ENCODE results near the gene MUC5B.

The MUC5B gene

GRCh38 chr11:1302041-1302460 is 79.2 kb downstream of the MUC5B start:
- no peak for TF ChIP-seq CTCF (IDR thresholded peaks at IDR 0.05; ENCODE audit: borderline replicate concordance, control extremely low read depth, extremely low read depth, insufficient read depth, missing control alignments)
- in situ Hi-C loops (cut with MboI; ENCODE audit: low sequenced_read_pairs, unreplicated experiment) = no loop called here
- DNase-seq (ENCODE audit: low spot score) = no peak

- in situ Hi-C loops (cut with MboI; ENCODE audit: low sequenced_read_pairs, unreplicated experiment) = no loop called here
- DNase-seq (ENCODE audit: low spot score) = no peak
- no peak for TF ChIP-seq CTCF (IDR thresholded peaks at IDR 0.05; ENCODE audit: borderline replicate concordance, control extremely low read depth, extremely low read depth, insufficient read depth, missing control alignments)
Observed at GRCh38 chr11:1302461-1303125, 79.7 kb downstream of the MUC5B start.

- in situ Hi-C loops (cut with MboI; ENCODE audit: low sequenced_read_pairs, unreplicated experiment) = no loop called here
- no peak for TF ChIP-seq CTCF (IDR thresholded peaks at IDR 0.05; ENCODE audit: borderline replicate concordance, control extremely low read depth, extremely low read depth, insufficient read depth, missing control alignments)
Observed at GRCh38 chr11:1303126-1303821, 80.4 kb downstream of the MUC5B start.

GRCh38 chr11:1303973-1304372 is 81.1 kb downstream of the MUC5B start:
- no peak for TF ChIP-seq CTCF (IDR thresholded peaks at IDR 0.05; ENCODE audit: borderline replicate concordance, control extremely low read depth, extremely low read depth, insufficient read depth, missing control alignments)

More at GRCh38 chr11:1303126-1303821, 80.4 kb downstream of the MUC5B start:
- no peak for DNase-seq (ENCODE audit: low spot score)

GRCh38 chr11:1304380-1304779 is 81.5 kb downstream of the MUC5B start:
- in situ Hi-C loops (cut with MboI; ENCODE audit: low sequenced_read_pairs, unreplicated experiment) = no loop called here
- TF ChIP-seq CTCF (IDR thresholded peaks at IDR 0.05; ENCODE audit: borderline replicate concordance, control extremely low read depth, extremely low read depth, insufficient read depth, missing control alignments) = no peak
- no peak for DNase-seq (ENCODE audit: low spot score)

More at GRCh38 chr11:1303973-1304372, 81.1 kb downstream of the MUC5B start:
- no peak for DNase-seq (ENCODE audit: low spot score)
- in situ Hi-C loops (cut with MboI; ENCODE audit: low sequenced_read_pairs, unreplicated experiment) = no loop called here

GRCh38 chr11:1305063-1305495 is 82.2 kb downstream of the MUC5B start:
- in situ Hi-C loops (cut with MboI; ENCODE audit: low sequenced_read_pairs, unreplicated experiment) = no loop called here
- TF ChIP-seq CTCF (IDR thresholded peaks at IDR 0.05; ENCODE audit: borderline replicate concordance, control extremely low read depth, extremely low read depth, insufficient read depth, missing control alignments) = no peak
- no peak for DNase-seq (ENCODE audit: low spot score)

All from GM13976 (cell line).